HepG2 (cell line): ENCODE measurements around the gene STK32C. TPM values are rescaled to one million over a fixed set of nuclear protein-coding genes. Genes with fewer than 3 reads are reported as not detected.

Experiments
- ATAC-seq: fragments of 200-7000 bp; cut with Tn5 transposase; 3 replicates; pipeline ENCODE4 v1.9.1; 2020; ENCODE audit warnings: mild to moderate bottlenecking, moderate library complexity
- BruUV-seq: library from RNA; stranded (reverse); fragments of 400-500 nt; replicated peaks from 2 replicates; lab custom pipeline; 2021; lab: Mats Ljungman, UMichigan
- CTCF ChIA-PET: fragments of 300-600 bp; formaldehyde crosslinking; extraction: SDS; loops from one replicate; lab custom pipeline; 2021; ENCODE audit warnings: low total read pairs, inconsistent platforms, low intra/inter-chr PET ratio; lab: Yijun Ruan, JAX
- POLR2A ChIA-PET: fragments of 350-600 bp; sonication (Branson Sonifier 250); formaldehyde crosslinking; loops from one replicate; lab custom pipeline; 2020; ENCODE audit warnings: antibody characterized with exemption, inconsistent platforms; lab: Yijun Ruan, JAX
- DNase-seq: peaks from one replicate; pipeline ENCODE4 v3.0.0-alpha.2; 2015; ENCODE audit warnings: low spot score
- FAIRE-seq: peaks from 3 replicates; lab custom pipeline; 2011; peaks lifted over from hg19 to GRCh38; lab: Jason Lieb, UNC
- H2AFZ ChIP-seq: one replicate; pipeline ENCODE4 v1.6.1; 2011; ENCODE audit warnings: low read length, inconsistent platforms
- H3K27ac ChIP-seq: fragments of 300-600 bp; 3 replicates; pipeline ENCODE4 v1.8.0; 2011; ENCODE audit warnings: mixed run types, mild to moderate bottlenecking, mixed read lengths, low read length, inconsistent platforms; ENCODE audit not compliant: insufficient read depth; ENCODE audit errors: extremely low read length
- H3K27me3 ChIP-seq, 2 experiments: fragments of 200-600 bp in 1 of 2; 2 replicates in 1 of 2; 3 replicates in 1 of 2; pipeline versions ENCODE4 v1.6.0 to v1.8.0; 2011; ENCODE audit warnings: low read length in 2 of 2, mild to moderate bottlenecking in 2 of 2, moderate library complexity in 2 of 2, inconsistent platforms in 1 of 2; ENCODE audit not compliant: insufficient read depth in 2 of 2, control insufficient read depth in 1 of 2
- H3K36me3 ChIP-seq, 2 experiments: fragments of 200-600 bp in 1 of 2; replicated peaks in 1 of 2; 2 replicates in 1 of 2; 3 replicates in 1 of 2; pipeline versions ENCODE4 v1.5.1 to v1.8.0; 2011; ENCODE audit warnings: low read length in 2 of 2, inconsistent platforms in 1 of 2; ENCODE audit not compliant: insufficient read depth in 2 of 2, control insufficient read depth in 1 of 2
- H3K4me1 ChIP-seq: 2 replicates; pipeline ENCODE4 v1.5.1; 2012; ENCODE audit warnings: low read length, inconsistent platforms; ENCODE audit not compliant: insufficient read depth
- H3K4me2 ChIP-seq: 2 replicates; pipeline ENCODE4 v1.6.0; 2011; ENCODE audit warnings: low read depth, low read length, inconsistent platforms
- H3K4me3 ChIP-seq, 3 experiments: fragments of 200-600 bp in 1 of 3; sonication (generic), shearing (Covaris generic) in 1 of 3; replicated peaks in 1 of 3; 2 replicates each; pipeline ENCODE4 v1.5.1; 2011 to 2016; ENCODE audit warnings: low read length in 3 of 3, inconsistent platforms in 2 of 3, low read depth in 2 of 3, mild to moderate bottlenecking in 2 of 3, control low read depth in 1 of 3, mixed read lengths in 1 of 3; ENCODE audit not compliant: insufficient read depth in 1 of 3
- H3K79me2 ChIP-seq: one replicate; pipeline ENCODE4 v1.6.1; 2011; ENCODE audit warnings: low read length, inconsistent platforms; ENCODE audit not compliant: insufficient read depth
- H3K9ac ChIP-seq: 2 replicates; pipeline ENCODE4 v1.6.0; 2011; ENCODE audit warnings: mild to moderate bottlenecking, low read depth, low read length, inconsistent platforms; ENCODE audit not compliant: insufficient read depth
- H3K9me3 ChIP-seq: 2 replicates; pipeline ENCODE4 v1.5.1; 2012; ENCODE audit warnings: mild to moderate bottlenecking, low read length
- H4K20me1 ChIP-seq: 2 replicates; pipeline ENCODE4 v1.6.0; 2011; ENCODE audit warnings: inconsistent platforms, mild to moderate bottlenecking, low read length, moderate library complexity; ENCODE audit not compliant: insufficient read depth
- CCAR2 ChIP-seq: fragments of 200-400 bp; formaldehyde crosslinking; optimal IDR thresholded peaks from 2 replicates; pipeline ENCODE3; 2018; ENCODE audit warnings: low read depth, mild to moderate bottlenecking, low read length, moderate library complexity
- GATA4 ChIP-seq: sonication (generic); IDR thresholded peaks from 2 replicates; pipeline ENCODE4 v1.6.1; 2016; ENCODE audit warnings: antibody characterized with exemption, low read depth, borderline replicate concordance
- HDAC2 ChIP-seq: sonication (generic); formaldehyde crosslinking; IDR thresholded peaks from 2 replicates; pipeline ENCODE4 v1.4.0; 2020; ENCODE audit warnings: missing genetic modification reagents
- IRF2 ChIP-seq: IDR thresholded peaks from 2 replicates; pipeline ENCODE4 v1.6.1; 2018; ENCODE audit warnings: missing genetic modification reagents, missing compliant biosample characterization
- IRX3 ChIP-seq: sonication (generic); formaldehyde crosslinking; IDR thresholded peaks from 2 replicates; pipeline ENCODE4 v1.8.1; 2023; ENCODE audit warnings: mild to moderate bottlenecking, low read depth, missing genetic modification reagents, borderline replicate concordance
- KDM5A ChIP-seq: fragments of 200-600 bp; sonication (generic); IDR thresholded peaks from 2 replicates; pipeline ENCODE4 v1.7.0; 2018; ENCODE audit warnings: antibody characterized with exemption, mild to moderate bottlenecking, low read length, borderline replicate concordance
- MXI1 ChIP-seq: IDR thresholded peaks from 3 replicates; pipeline ENCODE4 v1.6.1; 2012; ENCODE audit warnings: low read depth, low read length, inconsistent platforms, borderline replicate concordance
- ZFP82 ChIP-seq: sonication (generic); formaldehyde crosslinking; IDR thresholded peaks from 2 replicates; pipeline ENCODE4 v1.5.1; 2020; ENCODE audit warnings: mild to moderate bottlenecking, missing genetic modification reagents, borderline replicate concordance
- ZNF232 ChIP-seq: sonication (generic); formaldehyde crosslinking; IDR thresholded peaks from 2 replicates; pipeline ENCODE4 v1.4.0; 2020; ENCODE audit warnings: missing genetic modification reagents, borderline replicate concordance
- ZNF292 ChIP-seq: sonication (generic); formaldehyde crosslinking; IDR thresholded peaks from 2 replicates; pipeline ENCODE4 v1.8.1; 2022; ENCODE audit warnings: mild to moderate bottlenecking, low read depth, missing genetic modification reagents, borderline replicate concordance
- WGBS: methylation state at CpG from one replicate; pipeline ENCODE4 v1.1.6; 2017; ENCODE audit warnings: low lambda C conversion rate; 5-methylcytosine and 5-hydroxymethylcytosine counted together
- in situ Hi-C: cut with HindIII; loops from 2 replicates; pipeline ENCODE4 v1.10.0; 2017; ENCODE audit warnings: low pct_unique_long_range_greater_than_20kb; ENCODE audit not compliant: extremely low pct_ligation_motif_present
- intact Hi-C: fragments of 100-400 bp; cut with micrococcal nuclease; formaldehyde crosslinking; loops from one replicate; pipeline ENCODE4 v1.10.0; 2022; ENCODE audit not compliant: unreplicated experiment
- polyA plus RNA-seq, 8 experiments: library from polyadenylated mRNA; depleted of rRNA in 3 of 8; stranded (reverse) in 7 of 8; unstranded in 1 of 8; fragments of >200 nt; fragmentation: Illumina TruSeq in 4 of 8; extraction: Trizol in 4 of 8; gene quantifications; 2 replicates each; pipeline versions ENCODE4 v1.2.1 to v1.2.3, GENCODE V29; 2011 to 2016; ENCODE audit warnings: low read depth in 4 of 8, missing spikeins in 1 of 8, mixed read lengths in 1 of 8; ENCODE audit not compliant: insufficient read depth in 1 of 8
- total RNA-seq, 5 experiments: library from RNA; depleted of rRNA; stranded (reverse); fragments of >200 nt; fragmentation: Illumina TruSeq; extraction: Trizol; gene quantifications; 2 replicates each; pipeline ENCODE4 v1.2.3, GENCODE V29; 2016; ENCODE audit warnings: low read depth in 1 of 5
- TF ChIP-seq, protein P1 (sequence below): sonication (generic); formaldehyde crosslinking; IDR thresholded peaks from 2 replicates; pipeline ENCODE4 v1.8.1; 2023; ENCODE audit warnings: mild to moderate bottlenecking, missing genetic modification reagents
- TF ChIP-seq, protein P2 (sequence below): sonication (generic); formaldehyde crosslinking; IDR thresholded peaks from 2 replicates; pipeline ENCODE4 v1.9.0; 2021; ENCODE audit warnings: missing genetic modification reagents, borderline replicate concordance
- TF ChIP-seq, protein P3 (sequence below): sonication (generic); formaldehyde crosslinking; IDR thresholded peaks from 2 replicates; pipeline ENCODE4 v1.4.0; 2020; ENCODE audit warnings: mild to moderate bottlenecking, missing genetic modification reagents

Gene STK32C
- total and polyA plus RNA-seq, 2 of the 13 experiments (the other 11 are each of a cell fraction or from before 2014, with no cell fraction given) = 10.9 to 19.4 TPM

DNA sequence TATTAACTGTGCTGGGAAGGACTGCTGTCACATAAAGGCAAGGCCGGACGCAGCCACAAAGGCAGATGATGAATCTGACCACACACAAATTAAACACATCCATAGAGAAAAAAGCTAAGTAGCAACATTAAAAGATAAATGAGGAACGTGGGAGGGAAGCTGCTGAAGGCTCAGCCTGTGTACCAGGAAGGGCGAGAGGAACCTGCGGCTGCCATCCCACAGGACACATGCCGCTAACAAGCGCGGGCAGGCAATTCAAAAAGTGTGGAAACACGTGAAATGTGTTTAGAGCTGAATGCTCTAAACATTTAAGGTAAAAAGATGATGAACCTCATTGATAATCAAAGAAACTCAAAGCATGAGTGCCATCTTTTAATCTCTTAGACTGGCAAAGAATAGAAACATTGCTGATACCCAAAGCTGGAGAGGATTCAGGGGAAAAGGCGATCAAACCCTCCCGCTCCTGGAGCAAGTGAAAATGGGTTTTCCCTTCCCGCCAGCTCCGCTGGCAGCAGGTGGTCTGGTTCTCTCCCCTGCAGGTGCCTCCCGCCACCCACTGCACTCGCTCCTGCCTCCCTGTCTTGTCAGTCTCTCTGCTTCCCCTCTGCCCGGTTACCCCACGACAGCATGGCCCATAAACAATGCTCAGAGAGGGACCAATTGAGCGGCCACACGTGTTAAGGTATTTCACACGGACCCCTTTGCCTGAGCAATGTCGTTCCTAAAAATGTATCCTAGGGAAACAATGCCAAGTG is 4.2 kb downstream of the STK32C start:
- peaks cover 3% of the 10 kb centered on the region for H3K79me2 ChIP-seq
- intact Hi-C loops (no loop called here), in situ Hi-C loops (no loop called here)
- no peak overlapping the region for H3K9ac ChIP-seq
- DNase-seq (no peak), FAIRE-seq (no peak), ATAC-seq (no peak)
- no peak overlapping the region for H2AFZ ChIP-seq
- POLR2A ChIA-PET = no interaction called here
- peaks cover 10% of the 10 kb centered on the region for H3K4me1 ChIP-seq
- no peak overlapping the region for H3K4me2 ChIP-seq
- WGBS = 88% methylated on average over 21 of the region's 21 CpGs
- CTCF ChIA-PET = no interaction called here
- H3K27ac ChIP-seq = no peak overlapping the region
- H3K36me3 ChIP-seq = no peaks in the 10 kb centered on the region
- no peaks in the 10 kb centered on the region; a peak in 1 of 5 replicates for H3K27me3 ChIP-seq
- no TSS peak for BruUV-seq
- H3K9me3 ChIP-seq = no peaks in the 10 kb centered on the region
- no peaks in the 10 kb centered on the region for H4K20me1 ChIP-seq
- no peak overlapping the region for H3K4me3 ChIP-seq
- TF ChIP-seq IRF2 (CRISPR knock-in tag) (no peak), KDM5A (no peak), ZNF232 (CRISPR knock-in tag) (no peak), ZNF292 (CRISPR knock-in tag) (no peak), MXI1 (no peak), GATA4 (no peak), CCAR2 (no peak), HDAC2 (CRISPR knock-in tag) (no peak), IRX3 (CRISPR knock-in tag) (no peak), ZFP82 (CRISPR knock-in tag) (no peak)
- TF ChIP-seq, protein P1, sequence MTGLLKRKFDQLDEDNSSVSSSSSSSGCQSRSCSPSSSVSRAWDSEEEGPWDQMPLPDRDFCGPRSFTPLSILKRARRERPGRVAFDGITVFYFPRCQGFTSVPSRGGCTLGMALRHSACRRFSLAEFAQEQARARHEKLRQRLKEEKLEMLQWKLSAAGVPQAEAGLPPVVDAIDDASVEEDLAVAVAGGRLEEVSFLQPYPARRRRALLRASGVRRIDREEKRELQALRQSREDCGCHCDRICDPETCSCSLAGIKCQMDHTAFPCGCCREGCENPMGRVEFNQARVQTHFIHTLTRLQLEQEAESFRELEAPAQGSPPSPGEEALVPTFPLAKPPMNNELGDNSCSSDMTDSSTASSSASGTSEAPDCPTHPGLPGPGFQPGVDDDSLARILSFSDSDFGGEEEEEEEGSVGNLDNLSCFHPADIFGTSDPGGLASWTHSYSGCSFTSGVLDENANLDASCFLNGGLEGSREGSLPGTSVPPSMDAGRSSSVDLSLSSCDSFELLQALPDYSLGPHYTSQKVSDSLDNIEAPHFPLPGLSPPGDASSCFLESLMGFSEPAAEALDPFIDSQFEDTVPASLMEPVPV = no peak
- TF ChIP-seq, protein P2, sequence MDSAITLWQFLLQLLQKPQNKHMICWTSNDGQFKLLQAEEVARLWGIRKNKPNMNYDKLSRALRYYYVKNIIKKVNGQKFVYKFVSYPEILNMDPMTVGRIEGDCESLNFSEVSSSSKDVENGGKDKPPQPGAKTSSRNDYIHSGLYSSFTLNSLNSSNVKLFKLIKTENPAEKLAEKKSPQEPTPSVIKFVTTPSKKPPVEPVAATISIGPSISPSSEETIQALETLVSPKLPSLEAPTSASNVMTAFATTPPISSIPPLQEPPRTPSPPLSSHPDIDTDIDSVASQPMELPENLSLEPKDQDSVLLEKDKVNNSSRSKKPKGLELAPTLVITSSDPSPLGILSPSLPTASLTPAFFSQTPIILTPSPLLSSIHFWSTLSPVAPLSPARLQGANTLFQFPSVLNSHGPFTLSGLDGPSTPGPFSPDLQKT (CRISPR knock-in tag) = no peak
- TF ChIP-seq, protein P3, sequence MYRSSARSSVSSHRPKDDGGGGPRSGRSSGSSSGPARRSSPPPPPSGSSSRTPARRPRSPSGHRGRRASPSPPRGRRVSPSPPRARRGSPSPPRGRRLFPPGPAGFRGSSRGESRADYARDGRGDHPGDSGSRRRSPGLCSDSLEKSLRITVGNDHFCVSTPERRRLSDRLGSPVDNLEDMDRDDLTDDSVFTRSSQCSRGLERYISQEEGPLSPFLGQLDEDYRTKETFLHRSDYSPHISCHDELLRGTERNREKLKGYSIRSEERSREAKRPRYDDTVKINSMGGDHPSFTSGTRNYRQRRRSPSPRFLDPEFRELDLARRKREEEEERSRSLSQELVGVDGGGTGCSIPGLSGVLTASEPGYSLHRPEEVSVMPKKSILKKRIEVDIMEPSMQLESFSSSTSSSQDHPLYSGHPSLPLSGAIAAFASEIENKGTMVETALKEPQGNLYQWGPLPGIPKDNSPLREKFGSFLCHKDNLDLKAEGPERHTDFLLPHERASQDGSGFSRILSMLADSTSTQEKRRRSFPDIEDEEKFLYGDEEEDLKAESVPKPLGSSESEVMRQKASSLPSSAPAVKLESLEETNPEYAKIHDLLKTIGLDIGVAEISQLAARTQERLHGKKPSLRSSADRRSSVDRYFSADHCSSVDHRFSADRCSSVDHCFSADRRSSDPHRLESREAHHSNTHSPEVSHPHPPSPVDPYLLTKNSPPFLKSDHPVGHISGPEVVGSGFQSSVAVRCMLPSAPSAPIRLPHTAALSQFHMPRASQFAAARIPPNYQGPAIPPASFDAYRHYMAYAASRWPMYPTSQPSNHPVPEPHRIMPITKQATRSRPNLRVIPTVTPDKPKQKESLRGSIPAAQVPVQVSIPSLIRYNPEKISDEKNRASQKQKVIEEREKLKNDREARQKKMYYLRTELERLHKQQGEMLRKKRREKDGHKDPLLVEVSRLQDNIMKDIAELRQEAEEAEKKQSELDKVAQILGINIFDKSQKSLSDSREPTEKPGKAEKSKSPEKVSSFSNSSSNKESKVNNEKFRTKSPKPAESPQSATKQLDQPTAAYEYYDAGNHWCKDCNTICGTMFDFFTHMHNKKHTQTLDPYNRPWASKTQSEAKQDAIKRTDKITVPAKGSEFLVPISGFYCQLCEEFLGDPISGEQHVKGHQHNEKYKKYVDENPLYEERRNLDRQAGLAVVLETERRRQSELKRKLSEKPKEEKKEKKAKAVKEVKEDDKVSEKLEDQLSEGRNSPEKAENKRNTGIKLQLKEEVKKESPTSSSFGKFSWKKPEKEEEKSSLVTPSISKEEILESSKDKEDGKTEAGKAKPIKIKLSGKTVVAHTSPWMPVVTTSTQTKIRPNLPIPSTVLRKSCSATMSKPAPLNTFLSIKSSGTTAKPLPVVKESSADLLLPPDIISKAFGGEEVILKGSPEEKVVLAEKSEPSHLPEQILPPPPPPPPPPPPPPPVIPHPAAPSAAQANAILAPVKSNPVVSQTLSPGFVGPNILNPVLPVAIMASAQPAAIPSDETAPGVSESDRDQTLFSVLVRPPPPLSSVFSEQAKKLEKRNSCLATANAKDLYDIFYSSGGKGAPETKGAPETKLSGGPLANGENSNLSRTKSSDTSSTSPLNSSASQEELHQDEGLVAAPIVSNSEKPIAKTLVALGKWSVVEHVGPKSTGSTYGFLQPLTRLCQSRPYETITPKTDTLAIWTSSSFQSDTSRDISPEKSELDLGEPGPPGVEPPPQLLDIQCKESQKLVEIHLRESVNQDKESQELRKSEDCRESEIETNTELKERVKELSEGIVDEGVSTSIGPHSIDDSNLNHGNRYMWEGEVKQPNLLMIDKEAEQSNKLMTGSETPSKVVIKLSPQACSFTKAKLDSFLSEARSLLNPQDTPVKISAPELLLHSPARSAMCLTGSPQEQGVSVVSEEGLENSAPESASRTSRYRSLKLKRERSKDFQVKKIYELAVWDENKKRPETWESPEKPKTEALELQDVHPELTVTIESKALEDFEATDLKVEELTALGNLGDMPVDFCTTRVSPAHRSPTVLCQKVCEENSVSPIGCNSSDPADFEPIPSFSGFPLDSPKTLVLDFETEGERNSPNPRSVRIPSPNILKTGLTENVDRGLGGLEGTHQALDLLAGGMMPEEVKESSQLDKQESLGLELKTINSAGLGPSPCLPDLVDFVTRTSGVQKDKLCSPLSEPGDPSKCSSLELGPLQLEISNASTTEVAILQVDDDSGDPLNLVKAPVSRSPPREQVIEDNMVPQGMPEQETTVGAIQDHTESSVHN (CRISPR knock-in tag) = no peak
